SK-N-SH (cell line): ENCODE measurements around the gene TP63.

Source experiments
- CHD2 ChIP-seq: fragments of 150-350 bp; IDR thresholded peaks from 2 replicates; pipeline ENCODE4 v1.6.1; 2018; ENCODE audit warnings: low read length; ENCODE audit not compliant: partially characterized antibody
- ELF1 ChIP-seq: IDR thresholded peaks from 2 replicates; pipeline ENCODE4 v1.4.0; 2012
- MXI1 ChIP-seq: IDR thresholded peaks from 2 replicates; pipeline ENCODE4 v1.6.1; 2012; ENCODE audit warnings: mild to moderate bottlenecking, low read depth, low read length, improper control_type of control experiment
- NRF1 ChIP-seq: IDR thresholded peaks from 2 replicates; pipeline ENCODE4 v1.6.1; 2012; ENCODE audit warnings: low read depth, mild to moderate bottlenecking, low read length
- POLR2AphosphoS5 ChIP-seq: IDR thresholded peaks from 2 replicates; pipeline ENCODE4 v1.6.1; 2012; ENCODE audit warnings: low read depth, low read length
- RAD21 ChIP-seq: IDR thresholded peaks from 2 replicates; pipeline ENCODE4 v1.6.1; 2012; ENCODE audit warnings: mild to moderate bottlenecking, low read length
- SIN3A ChIP-seq: IDR thresholded peaks from 2 replicates; pipeline ENCODE4 v1.6.1; 2012; ENCODE audit warnings: low read depth, mild to moderate bottlenecking, low read length, moderate library complexity, borderline replicate concordance
- TAF1 ChIP-seq: IDR thresholded peaks from 2 replicates; pipeline ENCODE4 v1.6.1; 2012; ENCODE audit warnings: low read depth, mild to moderate bottlenecking, low read length, moderate library complexity, borderline replicate concordance
- TEAD4 ChIP-seq: IDR thresholded peaks from 2 replicates; pipeline ENCODE4 v1.4.0; 2012; ENCODE audit warnings: mild to moderate bottlenecking, borderline replicate concordance; ENCODE audit not compliant: insufficient read depth
- YY1 ChIP-seq: IDR thresholded peaks from 2 replicates; pipeline ENCODE4 v1.4.0; 2012; ENCODE audit warnings: low read depth, mild to moderate bottlenecking
- TF ChIP-seq, protein P1 (sequence below): fragments of 200-600 bp; sonication (generic); IDR thresholded peaks from 2 replicates; pipeline ENCODE4 v1.6.1; 2017; ENCODE audit warnings: antibody characterized with exemption, mild to moderate bottlenecking, moderate library complexity
- TF ChIP-seq, protein P2 (sequence below): IDR thresholded peaks from 2 replicates; pipeline ENCODE4 v1.4.0; 2012; ENCODE audit warnings: low read depth
- TF ChIP-seq, protein P3 (sequence below): IDR thresholded peaks from 2 replicates; pipeline ENCODE4 v1.6.1; 2012; ENCODE audit warnings: mild to moderate bottlenecking, low read depth, low read length, moderate library complexity

DNA sequence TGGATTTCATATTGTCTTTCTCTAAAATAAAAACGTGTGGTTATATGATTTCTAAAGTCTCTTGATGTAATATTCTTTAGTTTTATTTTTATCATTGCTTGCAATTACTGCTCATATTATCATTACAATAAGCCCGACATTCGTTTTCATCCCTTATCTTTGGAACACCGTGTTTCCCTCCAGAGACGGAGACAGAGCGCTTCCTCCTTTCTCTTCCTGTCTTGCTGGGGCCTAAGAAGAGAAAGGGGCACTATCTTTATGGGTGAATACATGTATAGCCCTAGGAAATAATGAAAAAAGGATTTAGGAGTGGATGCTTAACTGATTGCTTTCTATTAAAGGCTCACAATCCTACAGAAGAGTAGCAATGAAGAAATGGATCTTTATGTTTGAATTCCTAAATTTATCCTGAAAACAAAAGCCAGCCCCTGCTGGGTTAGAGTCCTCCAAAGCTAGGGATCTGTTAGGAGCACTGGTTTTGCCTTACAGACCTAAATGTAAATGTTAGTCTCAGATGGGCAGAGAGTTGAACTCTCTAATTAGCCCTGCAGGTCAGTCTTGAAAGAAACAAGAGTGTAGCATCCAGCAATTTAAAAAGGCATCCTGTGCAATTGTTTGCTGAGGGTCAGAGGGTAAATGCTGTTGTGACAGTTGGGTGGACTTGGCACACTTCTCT is 145.1 kb downstream of the TP63 start:
- no peak for TF ChIP-seq RAD21
- no peak for TF ChIP-seq CHD2
- no peak for TF ChIP-seq YY1
- TF ChIP-seq, protein P1, sequence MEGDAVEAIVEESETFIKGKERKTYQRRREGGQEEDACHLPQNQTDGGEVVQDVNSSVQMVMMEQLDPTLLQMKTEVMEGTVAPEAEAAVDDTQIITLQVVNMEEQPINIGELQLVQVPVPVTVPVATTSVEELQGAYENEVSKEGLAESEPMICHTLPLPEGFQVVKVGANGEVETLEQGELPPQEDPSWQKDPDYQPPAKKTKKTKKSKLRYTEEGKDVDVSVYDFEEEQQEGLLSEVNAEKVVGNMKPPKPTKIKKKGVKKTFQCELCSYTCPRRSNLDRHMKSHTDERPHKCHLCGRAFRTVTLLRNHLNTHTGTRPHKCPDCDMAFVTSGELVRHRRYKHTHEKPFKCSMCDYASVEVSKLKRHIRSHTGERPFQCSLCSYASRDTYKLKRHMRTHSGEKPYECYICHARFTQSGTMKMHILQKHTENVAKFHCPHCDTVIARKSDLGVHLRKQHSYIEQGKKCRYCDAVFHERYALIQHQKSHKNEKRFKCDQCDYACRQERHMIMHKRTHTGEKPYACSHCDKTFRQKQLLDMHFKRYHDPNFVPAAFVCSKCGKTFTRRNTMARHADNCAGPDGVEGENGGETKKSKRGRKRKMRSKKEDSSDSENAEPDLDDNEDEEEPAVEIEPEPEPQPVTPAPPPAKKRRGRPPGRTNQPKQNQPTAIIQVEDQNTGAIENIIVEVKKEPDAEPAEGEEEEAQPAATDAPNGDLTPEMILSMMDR, result no peak
- TF ChIP-seq, protein P2, sequence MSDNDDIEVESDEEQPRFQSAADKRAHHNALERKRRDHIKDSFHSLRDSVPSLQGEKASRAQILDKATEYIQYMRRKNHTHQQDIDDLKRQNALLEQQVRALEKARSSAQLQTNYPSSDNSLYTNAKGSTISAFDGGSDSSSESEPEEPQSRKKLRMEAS, result no peak
- TF ChIP-seq ELF1, result no peak
- TF ChIP-seq SIN3A, result no peak
- no peak for TF ChIP-seq POLR2AphosphoS5
- TF ChIP-seq TEAD4, result no peak
- TF ChIP-seq MXI1, result no peak
- no peak for TF ChIP-seq NRF1
- TF ChIP-seq, protein P3, sequence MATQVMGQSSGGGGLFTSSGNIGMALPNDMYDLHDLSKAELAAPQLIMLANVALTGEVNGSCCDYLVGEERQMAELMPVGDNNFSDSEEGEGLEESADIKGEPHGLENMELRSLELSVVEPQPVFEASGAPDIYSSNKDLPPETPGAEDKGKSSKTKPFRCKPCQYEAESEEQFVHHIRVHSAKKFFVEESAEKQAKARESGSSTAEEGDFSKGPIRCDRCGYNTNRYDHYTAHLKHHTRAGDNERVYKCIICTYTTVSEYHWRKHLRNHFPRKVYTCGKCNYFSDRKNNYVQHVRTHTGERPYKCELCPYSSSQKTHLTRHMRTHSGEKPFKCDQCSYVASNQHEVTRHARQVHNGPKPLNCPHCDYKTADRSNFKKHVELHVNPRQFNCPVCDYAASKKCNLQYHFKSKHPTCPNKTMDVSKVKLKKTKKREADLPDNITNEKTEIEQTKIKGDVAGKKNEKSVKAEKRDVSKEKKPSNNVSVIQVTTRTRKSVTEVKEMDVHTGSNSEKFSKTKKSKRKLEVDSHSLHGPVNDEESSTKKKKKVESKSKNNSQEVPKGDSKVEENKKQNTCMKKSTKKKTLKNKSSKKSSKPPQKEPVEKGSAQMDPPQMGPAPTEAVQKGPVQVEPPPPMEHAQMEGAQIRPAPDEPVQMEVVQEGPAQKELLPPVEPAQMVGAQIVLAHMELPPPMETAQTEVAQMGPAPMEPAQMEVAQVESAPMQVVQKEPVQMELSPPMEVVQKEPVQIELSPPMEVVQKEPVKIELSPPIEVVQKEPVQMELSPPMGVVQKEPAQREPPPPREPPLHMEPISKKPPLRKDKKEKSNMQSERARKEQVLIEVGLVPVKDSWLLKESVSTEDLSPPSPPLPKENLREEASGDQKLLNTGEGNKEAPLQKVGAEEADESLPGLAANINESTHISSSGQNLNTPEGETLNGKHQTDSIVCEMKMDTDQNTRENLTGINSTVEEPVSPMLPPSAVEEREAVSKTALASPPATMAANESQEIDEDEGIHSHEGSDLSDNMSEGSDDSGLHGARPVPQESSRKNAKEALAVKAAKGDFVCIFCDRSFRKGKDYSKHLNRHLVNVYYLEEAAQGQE, result no peak
- TF ChIP-seq TAF1, result no peak
